HG03469 (cell line): ENCODE results near the gene GDE1.

Source experiments
- ATAC-seq: cut with Tn5 transposase; IDR thresholded peaks from one replicate; pipeline ENCODE4 v1.9.1; 2021; ENCODE audit warnings: mild to moderate bottlenecking, moderate library complexity, moderate number of reproducible peaks; ENCODE audit not compliant: unreplicated experiment

Gene GDE1

DNA sequence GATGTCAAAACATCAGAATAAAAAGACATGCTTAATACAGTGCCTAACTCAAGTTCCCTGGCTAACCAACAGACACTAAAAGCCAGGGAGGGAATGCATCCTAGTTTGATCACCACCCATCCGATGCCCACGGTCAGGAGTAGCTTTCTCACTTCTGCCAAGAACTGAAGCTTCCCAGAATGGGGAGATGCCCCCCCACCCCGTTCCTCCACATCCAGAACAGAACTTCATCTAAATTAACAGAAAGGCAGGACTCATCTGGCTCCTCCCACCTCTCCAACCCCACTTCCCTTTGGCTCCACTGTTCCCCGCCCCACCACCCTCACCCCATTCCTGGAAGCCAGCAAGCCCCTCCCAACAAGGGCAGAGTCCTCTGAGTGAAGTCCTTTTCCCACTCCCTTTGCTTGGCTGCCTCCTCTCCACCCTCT is 33.7 kb downstream of the GDE1 start:
- ATAC-seq, result no peak

DNA sequence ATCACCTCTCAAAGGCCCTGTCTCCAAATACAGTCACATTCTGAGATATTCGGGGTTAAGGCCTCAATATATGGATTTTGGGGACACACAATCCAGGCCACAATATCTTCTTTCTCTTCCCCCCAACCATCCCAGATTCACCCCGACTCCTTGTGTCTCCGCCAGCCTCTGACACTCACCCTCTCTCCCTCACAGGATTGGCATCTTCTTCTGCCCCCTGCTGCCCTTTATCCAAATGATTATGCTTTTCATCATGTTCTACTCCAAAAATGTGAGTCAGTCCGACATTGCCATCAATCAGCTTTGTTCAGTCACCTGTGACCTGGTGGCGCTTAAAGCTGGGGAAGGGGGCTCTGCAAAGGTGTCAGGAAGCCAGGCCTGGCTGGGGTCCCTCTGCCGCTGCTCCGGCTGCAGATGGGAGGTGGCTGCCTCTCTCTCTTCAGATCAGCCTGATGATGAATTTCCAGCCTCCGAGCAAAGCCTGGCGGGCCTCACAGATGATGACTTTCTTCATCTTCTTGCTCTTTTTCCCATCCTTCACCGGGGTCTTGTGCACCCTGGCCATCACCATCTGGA is 35.1 kb downstream of the GDE1 start:
- ATAC-seq, result no peak

DNA sequence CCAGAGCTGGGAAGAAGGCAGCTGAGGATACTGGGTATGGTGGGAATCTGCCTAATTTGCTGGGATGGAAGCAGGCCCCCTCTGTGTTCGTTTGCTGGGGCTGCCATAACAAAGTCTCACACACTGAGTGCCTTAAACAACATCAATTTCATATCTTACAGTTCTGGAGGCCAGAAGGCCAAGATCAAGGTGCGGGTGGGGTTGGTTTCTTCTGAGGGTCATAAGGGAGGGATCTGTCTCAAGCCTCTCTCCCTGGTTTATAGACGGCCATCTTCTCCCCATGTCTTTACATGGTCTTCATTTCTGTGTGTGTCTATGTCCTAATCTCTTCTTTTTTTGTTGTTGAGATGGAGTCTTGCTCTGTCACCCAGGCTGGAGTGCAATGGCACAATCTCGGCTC is 35.8 kb downstream of the GDE1 start:
- no peak for ATAC-seq

DNA sequence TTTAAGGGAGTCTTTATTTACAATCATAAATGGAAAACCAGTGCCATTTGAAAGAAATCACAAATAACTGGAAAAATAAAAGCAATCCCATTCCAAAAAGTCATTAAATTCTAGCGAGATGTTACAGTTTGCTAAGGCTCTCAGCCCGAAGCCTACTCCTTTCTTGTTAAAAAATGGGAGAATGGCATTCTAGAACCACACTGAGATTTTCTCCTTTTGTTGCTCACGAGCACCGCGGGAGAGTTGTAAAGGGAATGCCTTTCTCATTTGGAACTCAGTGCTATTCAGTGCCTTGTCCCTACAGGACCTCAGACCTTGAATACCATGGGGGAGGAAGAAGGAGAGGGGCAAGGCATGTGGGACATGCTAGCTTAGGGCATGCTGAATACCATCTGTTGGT is 36.3 kb downstream of the GDE1 start:
- ATAC-seq, result no peak

DNA sequence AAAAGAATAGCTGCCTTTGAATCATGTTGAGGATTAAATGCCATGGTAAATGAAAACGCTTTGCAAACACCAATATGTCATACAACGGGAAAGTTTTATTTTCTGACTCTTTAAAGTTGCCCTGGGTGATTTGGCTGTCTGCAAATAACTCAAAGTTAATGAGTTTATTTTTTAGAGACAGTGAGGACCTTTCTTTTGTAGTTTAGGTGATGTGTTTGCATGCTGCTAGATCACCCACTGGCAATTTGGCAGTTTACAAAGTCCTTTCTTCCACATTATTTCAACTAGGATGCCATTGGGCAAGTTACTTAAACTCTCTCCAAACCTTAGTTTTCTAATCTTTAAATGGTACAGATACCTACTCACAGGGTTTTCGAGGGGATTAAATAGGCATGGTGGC is 37.8 kb downstream of the GDE1 start:
- no peak for ATAC-seq

DNA sequence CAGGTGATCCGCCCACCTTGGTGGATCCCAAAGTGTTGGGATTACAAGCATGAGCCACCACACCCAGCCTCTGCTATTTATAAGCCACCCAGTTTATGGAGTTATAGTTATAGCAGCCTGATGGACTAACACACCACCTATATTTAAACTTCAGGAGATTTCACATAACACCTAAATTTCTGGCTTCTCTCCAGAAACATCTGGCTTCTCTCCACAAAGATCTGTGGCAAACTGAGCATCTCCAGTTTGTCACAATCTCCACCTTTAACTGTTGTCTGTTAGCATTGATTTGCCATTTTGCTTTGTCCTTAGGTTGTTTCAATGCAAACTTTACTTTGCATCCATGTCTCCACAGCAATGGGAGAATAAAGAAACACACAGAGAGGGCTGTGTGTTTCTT is 39.6 kb downstream of the GDE1 start:
- no peak for ATAC-seq

DNA sequence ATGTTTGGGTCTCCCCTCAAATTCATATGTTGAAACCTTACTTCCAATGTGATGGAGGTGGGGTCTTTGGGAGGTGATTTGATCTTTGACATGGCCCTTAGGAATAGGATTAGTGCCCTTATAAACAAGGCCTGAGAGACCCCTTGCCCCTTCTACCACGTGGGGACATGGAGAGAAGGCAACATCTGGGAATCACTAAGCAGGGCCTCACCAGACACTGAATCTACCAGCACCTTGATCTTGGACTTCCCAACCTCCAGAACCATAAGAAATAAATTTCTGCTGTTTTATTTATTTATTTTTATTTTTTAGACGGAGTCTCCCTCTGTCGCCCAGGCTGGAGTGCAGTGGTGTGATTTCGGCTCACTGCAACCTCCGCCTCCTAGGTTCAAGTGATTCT is 40.1 kb downstream of the GDE1 start:
- no peak for ATAC-seq

DNA sequence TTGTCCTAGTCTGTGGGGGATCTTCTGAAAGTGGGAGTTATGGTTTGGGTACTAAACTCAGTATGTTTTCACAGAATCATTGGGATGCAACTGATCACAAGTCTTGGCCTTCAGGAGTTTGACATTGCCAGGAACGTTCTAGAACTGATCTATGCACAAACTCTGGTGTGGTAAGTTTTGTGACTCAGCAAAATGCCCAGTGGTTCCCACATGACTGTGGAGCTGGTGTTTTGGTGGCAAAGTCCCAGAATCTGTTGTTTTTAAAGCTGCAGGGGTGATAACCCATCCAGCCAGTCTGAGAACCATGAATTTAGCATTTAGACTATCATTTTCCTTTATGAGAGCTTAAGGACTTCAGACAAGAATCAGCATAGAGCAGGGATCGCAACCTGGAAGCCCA is 40.6 kb downstream of the GDE1 start:
- ATAC-seq, result no peak

DNA sequence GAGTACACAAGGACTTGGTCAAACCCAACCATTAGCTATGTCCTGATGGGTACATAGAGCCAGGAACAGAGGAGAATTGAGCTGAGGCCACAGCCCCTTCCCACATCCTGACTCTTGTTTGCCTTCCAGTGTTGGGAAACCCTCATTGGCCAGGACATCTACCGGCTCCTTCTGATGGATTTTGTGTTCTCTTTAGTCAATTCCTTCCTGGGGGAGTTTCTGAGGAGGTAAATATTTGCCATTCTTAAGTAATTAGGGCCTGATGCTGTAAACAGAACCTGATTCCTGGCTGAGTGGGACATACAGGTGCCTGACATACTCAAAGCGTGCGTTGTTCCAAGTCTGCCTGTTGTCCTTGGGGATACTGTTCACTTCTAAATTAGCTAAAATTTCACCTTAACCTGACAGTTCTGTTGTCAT is 42.6 kb downstream of the GDE1 start:
- no peak for ATAC-seq

DNA sequence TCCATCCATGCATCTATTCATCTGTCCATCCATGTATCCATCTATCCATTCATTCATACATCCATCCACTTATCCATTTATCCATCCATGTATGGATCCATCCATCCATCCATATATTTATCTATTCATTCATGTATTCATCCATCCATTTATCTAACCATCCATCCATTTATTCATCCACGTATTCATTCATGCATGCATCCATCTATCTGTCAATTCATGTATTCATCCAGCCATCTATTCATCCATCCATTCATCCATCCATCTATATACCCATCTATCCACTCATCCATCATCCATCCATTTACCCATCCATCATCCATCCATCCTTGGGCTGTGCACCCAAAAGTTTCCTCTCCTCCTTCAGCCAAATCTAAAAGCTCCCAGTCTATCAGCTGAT is 43.4 kb downstream of the GDE1 start:
- no peak for ATAC-seq

DNA sequence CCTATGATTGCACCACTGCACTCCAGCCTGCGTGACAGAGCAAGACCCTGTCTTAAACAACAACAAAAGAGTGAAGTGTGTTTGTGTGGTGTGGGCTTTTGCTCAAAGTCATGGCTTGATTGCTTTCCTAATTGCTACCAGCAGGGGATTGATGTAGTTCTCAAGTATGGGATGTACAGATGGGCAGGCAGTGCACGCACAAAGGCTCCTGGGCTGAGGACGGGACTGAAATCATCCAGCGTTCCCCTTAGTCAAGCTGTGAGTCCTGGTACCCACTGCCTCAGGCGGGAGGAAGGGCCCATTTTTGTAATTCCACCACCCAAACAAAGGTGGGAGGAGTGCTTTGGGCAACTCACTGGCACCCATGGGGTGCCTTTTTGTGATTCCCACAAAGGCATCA is 47.3 kb downstream of the GDE1 start:
- no peak for ATAC-seq

DNA sequence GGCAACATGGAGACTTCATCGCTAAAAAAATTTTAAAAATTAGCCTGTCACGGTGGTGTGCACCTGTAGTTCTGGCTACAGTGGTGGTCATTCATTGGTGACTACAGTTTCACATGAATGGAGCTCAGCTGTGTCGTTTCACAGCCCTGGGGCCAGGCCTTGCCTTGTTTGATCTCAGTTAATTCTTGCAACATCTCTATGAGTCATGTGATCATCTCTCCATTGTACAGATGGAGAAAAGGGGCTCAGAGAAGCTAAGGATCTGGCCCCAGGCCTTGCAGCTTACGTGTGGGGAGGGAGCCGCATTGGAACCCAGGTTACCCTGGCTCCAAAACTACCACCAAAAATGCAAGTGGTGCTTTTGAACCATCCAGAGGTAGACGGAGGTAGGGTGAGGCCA is 49.4 kb downstream of the GDE1 start:
- no peak for ATAC-seq

DNA sequence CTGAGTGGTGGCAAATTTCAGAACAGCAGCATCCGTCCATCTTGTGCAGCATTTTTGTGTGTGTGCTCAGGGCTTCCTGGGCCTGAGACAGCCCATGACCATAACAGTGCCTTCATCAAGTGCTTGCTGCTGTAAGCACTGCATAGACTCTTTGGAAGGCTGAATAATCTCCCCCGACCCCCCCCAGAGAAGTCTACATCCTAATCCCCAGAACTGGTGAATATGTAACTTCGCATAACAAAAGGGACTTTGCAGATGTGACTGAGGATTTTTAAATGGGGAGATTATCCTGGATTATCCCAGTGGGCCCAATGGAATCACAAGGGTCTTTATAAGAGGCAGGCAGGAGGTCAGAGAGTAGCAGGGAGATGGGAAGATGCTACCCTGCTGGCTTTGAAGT is 53.6 kb downstream of the GDE1 start:
- no peak for ATAC-seq

DNA sequence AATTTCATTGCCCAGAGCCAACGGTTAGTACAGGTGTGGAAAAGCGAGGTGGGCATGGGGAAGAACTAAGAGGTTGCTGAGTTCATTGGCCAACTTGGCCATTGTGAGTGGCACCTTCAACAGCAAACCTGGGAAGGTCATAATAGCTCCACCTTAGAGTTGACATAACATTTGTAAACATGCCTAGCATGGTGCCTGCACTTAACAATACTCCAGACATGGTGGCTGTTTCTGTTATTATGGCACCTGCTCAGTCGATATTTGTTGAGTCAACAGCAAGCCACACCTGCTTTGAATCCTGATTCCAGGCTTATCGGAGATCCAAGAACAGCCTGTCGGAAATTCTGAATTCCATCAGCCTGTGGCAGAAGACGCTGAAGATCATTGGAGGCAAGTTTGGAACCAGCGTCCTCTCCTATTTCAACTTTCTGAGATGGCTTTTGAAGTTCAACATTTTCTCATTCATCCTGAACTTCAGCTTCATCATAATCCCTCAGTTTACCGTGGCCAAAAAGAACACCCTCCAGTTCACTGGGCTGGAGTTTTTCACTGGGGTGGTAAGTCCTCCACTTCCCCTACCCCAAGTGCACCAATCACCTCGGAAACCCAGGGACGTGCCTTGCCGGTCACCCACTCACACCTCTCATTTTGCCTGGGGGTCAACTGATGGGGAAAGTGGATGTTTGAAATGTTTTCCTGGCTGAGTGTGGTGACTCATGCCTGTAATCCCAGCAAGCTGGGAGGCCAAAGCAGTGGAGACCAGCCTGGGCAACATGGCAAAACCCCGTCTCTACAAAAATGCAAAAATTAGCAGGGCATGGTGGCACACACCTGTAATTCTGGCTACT is 58.2 kb downstream of the GDE1 start:
- no peak for ATAC-seq

DNA sequence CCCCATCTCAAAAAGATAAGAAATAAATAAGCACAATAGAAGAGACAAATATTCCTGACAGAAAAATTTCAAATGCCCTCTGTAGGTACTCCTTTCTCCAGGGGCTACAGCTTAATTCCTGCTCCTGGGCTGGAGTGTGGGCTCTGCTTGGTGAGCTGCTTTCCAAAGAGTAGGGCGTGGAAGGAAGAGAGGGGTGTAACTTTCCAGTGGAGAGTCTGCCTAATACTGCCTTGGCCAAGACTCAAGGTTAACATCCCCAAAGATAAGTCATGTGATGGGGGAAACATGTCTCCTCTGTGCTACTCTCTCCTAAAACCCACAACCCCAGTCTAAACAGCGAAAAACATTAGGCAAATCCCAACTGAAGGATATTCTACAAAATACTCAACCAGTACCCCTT is 61.5 kb downstream of the GDE1 start:
- no peak for ATAC-seq

DNA sequence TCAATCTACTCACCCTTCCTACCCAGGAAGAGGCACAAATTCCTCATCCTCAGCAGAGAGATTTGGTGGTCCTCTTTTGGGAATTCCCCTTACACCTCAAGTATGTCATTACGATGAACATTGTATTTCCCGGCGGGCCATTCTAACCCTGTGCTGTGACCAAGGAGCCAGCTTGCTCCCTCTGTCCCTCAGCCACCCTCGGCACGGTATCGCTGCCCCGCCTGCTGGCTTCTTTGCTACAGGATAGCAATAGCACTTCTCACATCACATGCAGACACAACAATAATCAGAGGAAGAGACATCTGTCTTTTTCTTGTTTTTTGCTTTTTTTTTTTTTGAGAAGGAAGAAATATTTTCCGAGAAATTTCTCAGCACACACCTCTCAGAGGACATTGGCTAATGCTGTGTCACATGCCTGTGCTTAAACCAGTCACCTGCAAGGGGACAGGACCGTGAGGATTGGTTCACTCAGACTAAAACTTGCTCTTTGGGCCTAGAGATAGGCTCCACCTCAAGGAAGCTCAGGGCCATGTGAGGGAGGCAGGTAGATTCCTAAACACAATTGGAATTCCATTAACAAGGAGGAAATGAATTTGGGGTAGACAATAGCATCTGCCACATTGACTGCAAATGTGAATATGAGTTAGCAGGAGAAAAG is 63.0 kb downstream of the GDE1 start:
- ATAC-seq, result no peak
